IMR-90 (cell line): Measurements from ENCODE around the gene EPB41L2. TPM values are rescaled to one million over a fixed set of nuclear protein-coding genes. Genes with fewer than 3 reads are reported as not detected.

Experiments
- ATAC-seq: fragments of 200-7000 bp; cut with Tn5 transposase; 2 replicates; pipeline ENCODE4 v1.9.1; 2020; ENCODE audit warnings: low read depth, mild to moderate bottlenecking, moderate library complexity
- BruUV-seq: library from RNA; stranded (reverse); fragments of 400-500 nt; replicated peaks from 2 replicates; lab custom pipeline; 2021; lab: Mats Ljungman, UMichigan
- CTCF ChIA-PET: fragments of 300-600 bp; formaldehyde crosslinking; extraction: SDS; loops from one replicate; lab custom pipeline; 2021; ENCODE audit warnings: antibody characterized with exemption; lab: Yijun Ruan, JAX
- POLR2A ChIA-PET: fragments of 300-600 bp; sonication (Branson Sonifier 250); formaldehyde crosslinking; loops from one replicate; lab custom pipeline; 2022; ENCODE audit warnings: antibody characterized with exemption; ENCODE audit not compliant: unreplicated experiment; lab: Charles Lee
- DNase-seq: peaks from one replicate; pipeline ENCODE4 v3.0.0; 2013
- H2AFZ ChIP-seq: replicated peaks from 2 replicates; pipeline ENCODE3; 2013; ENCODE audit warnings: low read length, mild to moderate bottlenecking; ENCODE audit not compliant: poor library complexity
- H2AK5ac ChIP-seq: 2 replicates; pipeline ENCODE4 v1.6.1; 2013; ENCODE audit warnings: low read depth, low read length, inconsistent platforms
- H2AK9ac ChIP-seq: replicated peaks from 2 replicates; pipeline ENCODE3; 2013; ENCODE audit warnings: mild to moderate bottlenecking, low read depth, low read length, moderate library complexity; ENCODE audit not compliant: poor library complexity
- H2BK120ac ChIP-seq: 2 replicates; pipeline ENCODE4 v1.6.1; 2013; ENCODE audit warnings: low read depth, low read length, inconsistent platforms
- H2BK15ac ChIP-seq: 3 replicates; pipeline ENCODE4 v1.6.1; 2013; ENCODE audit warnings: low read depth, low read length, inconsistent platforms
- H2BK20ac ChIP-seq: 2 replicates; pipeline ENCODE4 v1.6.1; 2013; ENCODE audit warnings: low read depth, mild to moderate bottlenecking, inconsistent platforms, low read length, moderate library complexity
- H2BK5ac ChIP-seq: 2 replicates; pipeline ENCODE4 v1.6.1; 2013; ENCODE audit warnings: mild to moderate bottlenecking, low read depth, low read length, inconsistent platforms; ENCODE audit not compliant: poor library complexity, severe bottlenecking
- H3K14ac ChIP-seq: replicated peaks from 2 replicates; pipeline ENCODE4 v1.6.1; 2013; ENCODE audit warnings: low read depth, low read length, inconsistent platforms
- H3K18ac ChIP-seq: 2 replicates; pipeline ENCODE4 v1.6.1; 2013; ENCODE audit warnings: low read depth, low read length, control low read depth
- H3K23ac ChIP-seq: 2 replicates; pipeline ENCODE4 v1.6.1; 2013; ENCODE audit warnings: low read depth, low read length, inconsistent platforms
- H3K27ac ChIP-seq: 2 replicates; pipeline ENCODE4 v1.5.1; 2013; ENCODE audit warnings: mild to moderate bottlenecking, control low read depth, low read length; ENCODE audit not compliant: insufficient read depth
- H3K27me3 ChIP-seq: 2 replicates; pipeline ENCODE4 v1.6.1; 2013; ENCODE audit warnings: low read length; ENCODE audit not compliant: control insufficient read depth, insufficient read depth
- H3K36me3 ChIP-seq: 2 replicates; pipeline ENCODE4 v1.6.1; 2013; ENCODE audit warnings: low read length, mixed read lengths; ENCODE audit not compliant: control insufficient read depth, insufficient read depth
- H3K4ac ChIP-seq: 2 replicates; pipeline ENCODE4 v1.6.1; 2013; ENCODE audit warnings: low read depth, low read length, inconsistent platforms
- H3K4me1 ChIP-seq: 2 replicates; pipeline ENCODE4 v1.6.1; 2013; ENCODE audit warnings: low read length, mixed read lengths; ENCODE audit not compliant: control insufficient read depth, insufficient read depth
- H3K4me2 ChIP-seq: 2 replicates; pipeline ENCODE4 v1.6.1; 2013; ENCODE audit warnings: low read depth, mild to moderate bottlenecking, control low read depth, low read length, moderate library complexity
- H3K4me3 ChIP-seq: 2 replicates; pipeline ENCODE4 v1.5.1; 2013; ENCODE audit warnings: low read depth, mild to moderate bottlenecking, control low read depth, low read length, moderate library complexity; ENCODE audit not compliant: insufficient read depth
- H3K56ac ChIP-seq: 2 replicates; pipeline ENCODE4 v1.6.1; 2013; ENCODE audit warnings: low read length, inconsistent platforms; ENCODE audit not compliant: insufficient read depth; ENCODE audit errors: extremely low read depth
- H3K79me1 ChIP-seq, 2 experiments: 2 replicates each; pipeline ENCODE4 v1.6.1; 2013; ENCODE audit warnings: low read length in 2 of 2, inconsistent platforms in 1 of 2, low read depth in 1 of 2
- H3K9ac ChIP-seq: 2 replicates; pipeline ENCODE4 v1.6.1; 2013; ENCODE audit warnings: low read depth, low read length, control low read depth
- H3K9me1 ChIP-seq: 2 replicates; pipeline ENCODE4 v1.6.1; 2013; ENCODE audit warnings: low read length, inconsistent platforms; ENCODE audit not compliant: insufficient read depth
- H3K9me3 ChIP-seq: 2 replicates; pipeline ENCODE4 v1.6.1; 2013; ENCODE audit warnings: low read length; ENCODE audit not compliant: control insufficient read depth, insufficient read depth
- H4K20me1 ChIP-seq: 2 replicates; pipeline ENCODE4 v1.6.1; 2013; ENCODE audit warnings: low read length, inconsistent platforms; ENCODE audit not compliant: insufficient read depth
- H4K5ac ChIP-seq: 2 replicates; pipeline ENCODE4 v1.6.1; 2013; ENCODE audit warnings: mild to moderate bottlenecking, low read depth, low read length, control low read depth
- H4K8ac ChIP-seq, 2 experiments: 2 replicates each; pipeline ENCODE4 v1.6.1; 2013; ENCODE audit warnings: low read depth in 2 of 2, low read length in 2 of 2, control low read depth in 1 of 2, inconsistent platforms in 1 of 2
- H4K91ac ChIP-seq: 2 replicates; pipeline ENCODE4 v1.6.1; 2013; ENCODE audit warnings: low read depth, low read length, inconsistent platforms; ENCODE audit not compliant: insufficient read depth
- BHLHE40 ChIP-seq: fragments of 150-350 bp; IDR thresholded peaks from 2 replicates; pipeline ENCODE4 v1.6.1; 2016; ENCODE audit warnings: mild to moderate bottlenecking, low read depth, low read length
- CEBPB ChIP-seq: IDR thresholded peaks from 2 replicates; pipeline ENCODE4 v1.6.1; 2012; ENCODE audit warnings: low read depth, low read length, improper control_type of control experiment
- CHD1 ChIP-seq: IDR thresholded peaks from 2 replicates; pipeline ENCODE4 v1.6.1; 2012; ENCODE audit warnings: low read depth, low read length, improper control_type of control experiment
- FOS ChIP-seq: fragments of 150-350 bp; IDR thresholded peaks from 2 replicates; pipeline ENCODE4 v1.6.1; 2016; ENCODE audit warnings: low read depth, low read length
- MAFK ChIP-seq: IDR thresholded peaks from 2 replicates; pipeline ENCODE4 v1.6.1; 2012; ENCODE audit warnings: low read depth, low read length, improper control_type of control experiment
- MAZ ChIP-seq: IDR thresholded peaks from 2 replicates; pipeline ENCODE4 v1.6.1; 2012; ENCODE audit warnings: low read depth, mild to moderate bottlenecking, low read length, improper control_type of control experiment, moderate library complexity, borderline replicate concordance
- MXI1 ChIP-seq: IDR thresholded peaks from 2 replicates; pipeline ENCODE4 v1.6.1; 2012; ENCODE audit warnings: low read depth, mild to moderate bottlenecking, low read length, moderate library complexity, borderline replicate concordance
- NFE2L2 ChIP-seq: fragments of 150-350 bp; IDR thresholded peaks from 2 replicates; pipeline ENCODE4 v1.6.1; 2016; ENCODE audit warnings: low read depth, mild to moderate bottlenecking, low read length
- POLR2A ChIP-seq: IDR thresholded peaks from 2 replicates; pipeline ENCODE4 v1.6.1; 2012; ENCODE audit warnings: mild to moderate bottlenecking, low read depth, low read length
- RAD21 ChIP-seq: IDR thresholded peaks from 2 replicates; pipeline ENCODE4 v1.6.1; 2012; ENCODE audit warnings: low read length, improper control_type of control experiment
- RFX5 ChIP-seq: IDR thresholded peaks from 2 replicates; pipeline ENCODE4 v1.8.0; 2012; ENCODE audit warnings: low read depth, mild to moderate bottlenecking, low read length, moderate library complexity
- SMC3 ChIP-seq: fragments of 150-350 bp; IDR thresholded peaks from 2 replicates; pipeline ENCODE4 v1.6.1; 2016; ENCODE audit warnings: low read depth, mild to moderate bottlenecking, antibody characterized with exemption, low read length, moderate library complexity
- WGBS, 2 experiments: methylation state at CpG; one replicate each; pipeline versions ENCODE4 v1.1.5 to v1.1.7; 2013; ENCODE audit warnings: missing lambda C conversion rate in 2 of 2; ENCODE audit not compliant: insufficient read length in 1 of 2; ENCODE audit errors: extremely low coverage in 2 of 2; 5-methylcytosine and 5-hydroxymethylcytosine counted together
- dilution Hi-C: fragments of 300-500 bp; cut with HindIII; formaldehyde crosslinking; loops from one replicate; pipeline ENCODE4 v1.14.3; 2018; ENCODE audit warnings: low sequenced_read_pairs; ENCODE audit not compliant: unreplicated experiment
- in situ Hi-C: fragments of 300-500 bp; cut with MboI; formaldehyde crosslinking; loops from 3 replicates; pipeline ENCODE4 v1.14.3; 2019; ENCODE audit warnings: low sequenced_read_pairs, inconsistent platforms, mixed read lengths
- intact Hi-C: fragments of 100-400 bp; cut with micrococcal nuclease; formaldehyde crosslinking; loops from 2 replicates; pipeline ENCODE4 v1.10.0; 2022
- polyA plus RNA-seq, 3 experiments: library from polyadenylated mRNA; depleted of rRNA; stranded (reverse); fragments of >200 nt; gene quantifications; 2 replicates each; pipeline ENCODE4 v1.2.3, GENCODE V29; 2012; ENCODE audit warnings: low replicate concordance in 1 of 3
- total RNA-seq: library from RNA; depleted of rRNA; stranded (reverse); fragments of >200 nt; gene quantifications from 2 replicates; pipeline ENCODE4 v1.2.3, GENCODE V29; 2012
- TF ChIP-seq, protein P1 (sequence below): fragments of 150-350 bp; IDR thresholded peaks from 2 replicates; pipeline ENCODE4 v1.6.1; 2017; ENCODE audit warnings: mild to moderate bottlenecking, antibody characterized with exemption, low read length, low read depth
- TF ChIP-seq, protein P2 (sequence below): fragments of 150-350 bp; IDR thresholded peaks from 2 replicates; pipeline ENCODE4 v1.6.1; 2016; ENCODE audit warnings: low read depth, mild to moderate bottlenecking, low read length, moderate library complexity, borderline replicate concordance
- TF ChIP-seq, protein P3 (sequence below): conservative IDR thresholded peaks from 2 replicates; pipeline ENCODE4 v1.5.1; 2012; ENCODE audit warnings: mild to moderate bottlenecking, low read depth, low read length, improper control_type of control experiment

Gene EPB41L2
- total and polyA plus RNA-seq, 2 of the 4 experiments (the other 2 are of a cell fraction) = 85.7 to 99.8 TPM

DNA sequence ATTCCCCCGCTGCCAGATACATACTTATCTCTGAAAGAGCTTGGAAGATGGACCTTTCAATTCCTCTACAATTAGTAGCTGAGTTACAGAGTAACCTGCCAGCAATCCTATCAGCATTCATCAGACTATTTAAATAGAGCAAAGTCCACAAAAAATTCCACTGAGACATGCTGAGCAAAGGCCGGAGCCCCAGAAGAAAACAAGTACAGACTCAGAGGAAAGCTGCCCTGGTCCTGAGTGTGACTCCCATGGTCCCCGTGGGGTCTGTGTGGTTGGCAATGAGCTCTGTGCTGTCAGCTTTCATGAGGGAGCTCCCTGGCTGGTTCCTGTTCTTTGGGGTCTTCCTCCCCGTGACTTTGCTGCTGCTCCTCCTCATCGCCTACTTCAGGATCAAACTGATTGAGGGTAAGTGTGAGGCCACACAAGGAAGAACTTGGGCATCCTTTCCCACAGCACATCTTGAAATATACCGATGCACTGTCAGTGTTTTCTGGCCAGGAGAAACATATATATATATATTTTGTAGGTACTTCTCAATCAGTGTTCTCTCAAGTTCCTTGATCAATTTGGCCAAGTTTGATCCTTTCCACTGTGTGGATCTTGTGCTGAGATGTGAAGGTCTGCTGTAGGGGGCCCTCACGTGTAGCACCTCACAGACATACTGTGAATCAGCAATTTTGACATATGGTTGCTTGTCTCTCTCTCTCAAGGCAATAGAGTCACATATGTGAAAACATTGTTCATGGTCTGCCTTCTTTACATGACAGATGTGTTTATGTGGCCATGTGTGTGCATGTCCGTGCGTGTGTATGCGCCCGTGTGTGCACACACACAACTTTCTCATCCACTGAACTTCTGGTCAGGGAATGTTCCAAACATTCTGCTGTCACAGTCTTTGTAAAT is 235.5 kb downstream of the EPB41L2 start, which contains the start of gene SMLR1:
SMLR1 (plus strand) TSS at position 160 of the 903 bp plus-strand sequence; CDS start at position 168, 8 bp downstream.
- no peak within 1 kb of the TSS for H3K4ac ChIP-seq
- no peak within 1 kb of the TSS for H2BK120ac ChIP-seq
- H2BK15ac ChIP-seq = no peak within 1 kb of the TSS
- POLR2A ChIA-PET = no interaction called here
- H3K27me3 ChIP-seq = no peaks in the 10 kb centered on the region
- no peak within 1 kb of the TSS for H3K4me2 ChIP-seq
- no peak within 1 kb of the TSS for H2AK9ac ChIP-seq
- no peaks in the 10 kb centered on the region for H3K9me3 ChIP-seq
- no peak within 1 kb of the TSS for H2BK5ac ChIP-seq
- DNase-seq (no peak), ATAC-seq (no peak)
- dilution Hi-C loops (no loop called here), intact Hi-C loops (no loop called here), in situ Hi-C loops (no loop called here)
- H3K36me3 ChIP-seq = no peaks in the 10 kb centered on the region
- H4K8ac ChIP-seq = no peak within 1 kb of the TSS
- no peaks in the 10 kb centered on the region for H4K20me1 ChIP-seq
- no peak within 1 kb of the TSS for H2AFZ ChIP-seq
- H2AK5ac ChIP-seq = no peak within 1 kb of the TSS
- H3K79me1 ChIP-seq = no peaks in the 10 kb centered on the region
- CTCF ChIA-PET = no interaction called here
- no peak within 1 kb of the TSS for H3K56ac ChIP-seq
- H2BK20ac ChIP-seq = no peak within 1 kb of the TSS
- no peak within 1 kb of the TSS for H4K5ac ChIP-seq
- no peak within 1 kb of the TSS for H3K18ac ChIP-seq
- no peak within 1 kb of the TSS for H3K14ac ChIP-seq
- no peak within 1 kb of the TSS for H3K9ac ChIP-seq
- no peak within 1 kb of the TSS for H3K23ac ChIP-seq
- WGBS, 2 experiments = 100% methylated on average over 1 of the region's 11 CpGs; no CpG with 5 or more reads in 1 of the 2 experiments
- BruUV-seq = no TSS peak
- H3K9me1 ChIP-seq = no peaks in the 10 kb centered on the region
- no peak within 1 kb of the TSS for H4K91ac ChIP-seq
- H3K27ac ChIP-seq = no peak within 1 kb of the TSS
- H3K4me1 ChIP-seq = no peaks in the 10 kb centered on the region
- H3K4me3 ChIP-seq = no peak within 1 kb of the TSS
- TF ChIP-seq POLR2A (no peak), MXI1 (no peak), RAD21 (no peak), BHLHE40 (no peak), CEBPB (no peak), MAZ (no peak), MAFK (no peak), SMC3 (no peak), FOS (no peak), CHD1 (no peak), NFE2L2 (no peak), RFX5 (no peak)
- TF ChIP-seq, protein P1, sequence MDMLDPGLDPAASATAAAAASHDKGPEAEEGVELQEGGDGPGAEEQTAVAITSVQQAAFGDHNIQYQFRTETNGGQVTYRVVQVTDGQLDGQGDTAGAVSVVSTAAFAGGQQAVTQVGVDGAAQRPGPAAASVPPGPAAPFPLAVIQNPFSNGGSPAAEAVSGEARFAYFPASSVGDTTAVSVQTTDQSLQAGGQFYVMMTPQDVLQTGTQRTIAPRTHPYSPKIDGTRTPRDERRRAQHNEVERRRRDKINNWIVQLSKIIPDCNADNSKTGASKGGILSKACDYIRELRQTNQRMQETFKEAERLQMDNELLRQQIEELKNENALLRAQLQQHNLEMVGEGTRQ = no peak
- TF ChIP-seq, protein P2, sequence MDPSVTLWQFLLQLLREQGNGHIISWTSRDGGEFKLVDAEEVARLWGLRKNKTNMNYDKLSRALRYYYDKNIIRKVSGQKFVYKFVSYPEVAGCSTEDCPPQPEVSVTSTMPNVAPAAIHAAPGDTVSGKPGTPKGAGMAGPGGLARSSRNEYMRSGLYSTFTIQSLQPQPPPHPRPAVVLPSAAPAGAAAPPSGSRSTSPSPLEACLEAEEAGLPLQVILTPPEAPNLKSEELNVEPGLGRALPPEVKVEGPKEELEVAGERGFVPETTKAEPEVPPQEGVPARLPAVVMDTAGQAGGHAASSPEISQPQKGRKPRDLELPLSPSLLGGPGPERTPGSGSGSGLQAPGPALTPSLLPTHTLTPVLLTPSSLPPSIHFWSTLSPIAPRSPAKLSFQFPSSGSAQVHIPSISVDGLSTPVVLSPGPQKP = no peak
- TF ChIP-seq, protein P3, sequence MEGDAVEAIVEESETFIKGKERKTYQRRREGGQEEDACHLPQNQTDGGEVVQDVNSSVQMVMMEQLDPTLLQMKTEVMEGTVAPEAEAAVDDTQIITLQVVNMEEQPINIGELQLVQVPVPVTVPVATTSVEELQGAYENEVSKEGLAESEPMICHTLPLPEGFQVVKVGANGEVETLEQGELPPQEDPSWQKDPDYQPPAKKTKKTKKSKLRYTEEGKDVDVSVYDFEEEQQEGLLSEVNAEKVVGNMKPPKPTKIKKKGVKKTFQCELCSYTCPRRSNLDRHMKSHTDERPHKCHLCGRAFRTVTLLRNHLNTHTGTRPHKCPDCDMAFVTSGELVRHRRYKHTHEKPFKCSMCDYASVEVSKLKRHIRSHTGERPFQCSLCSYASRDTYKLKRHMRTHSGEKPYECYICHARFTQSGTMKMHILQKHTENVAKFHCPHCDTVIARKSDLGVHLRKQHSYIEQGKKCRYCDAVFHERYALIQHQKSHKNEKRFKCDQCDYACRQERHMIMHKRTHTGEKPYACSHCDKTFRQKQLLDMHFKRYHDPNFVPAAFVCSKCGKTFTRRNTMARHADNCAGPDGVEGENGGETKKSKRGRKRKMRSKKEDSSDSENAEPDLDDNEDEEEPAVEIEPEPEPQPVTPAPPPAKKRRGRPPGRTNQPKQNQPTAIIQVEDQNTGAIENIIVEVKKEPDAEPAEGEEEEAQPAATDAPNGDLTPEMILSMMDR = no peak
